Natural killer cell (primary cell): ENCODE measurements around the gene SP7. TPM values are rescaled to one million over a fixed set of nuclear protein-coding genes. Genes with fewer than 3 reads are reported as not detected.
"Not testable (repeated sequence)": the region's sequence is repeated elsewhere in the genome, so short reads cannot be mapped to it uniquely, and the experiment has no call there.

Experiments used
- ATAC-seq, 3 donors: fragments of 150-1000 bp in 2 of 3; fragments of 200-7000 bp in 1 of 3; cut with Tn5 transposase; 1 replicate in 1 of 3; 2 replicates in 2 of 3; pipeline ENCODE4 v1.10.0; 2021; ENCODE audit warnings: mild to moderate bottlenecking in 2 of 3, moderate library complexity in 2 of 3
- DNase-seq, 2 donors: peaks; one replicate each; pipeline versions ENCODE4 v3.0.0 to v3.0.0-alpha.2; 2013 to 2021; ENCODE audit warnings: mixed read lengths in 1 of 2
- H3K27ac ChIP-seq: one replicate; pipeline ENCODE4 v1.5.1; 2013; ENCODE audit warnings: mild to moderate bottlenecking, low read length
- H3K27me3 ChIP-seq: one replicate; pipeline ENCODE4 v1.6.1; 2013; ENCODE audit warnings: low read length; ENCODE audit not compliant: control insufficient read depth, insufficient read depth
- H3K36me3 ChIP-seq: one replicate; pipeline ENCODE4 v1.6.1; 2013; ENCODE audit warnings: low read length; ENCODE audit not compliant: control insufficient read depth, insufficient read depth
- H3K4me1 ChIP-seq: one replicate; pipeline ENCODE4 v1.6.1; 2013; ENCODE audit warnings: low read length; ENCODE audit not compliant: control insufficient read depth, insufficient read depth
- H3K4me3 ChIP-seq: one replicate; pipeline ENCODE4 v1.5.1; 2013; ENCODE audit warnings: low read length
- H3K9me3 ChIP-seq: one replicate; pipeline ENCODE4 v1.6.1; 2013; ENCODE audit warnings: low read length; ENCODE audit not compliant: control insufficient read depth, insufficient read depth
- H3K27ac Mint-ChIP-seq, 2 donors: one replicate each; pipeline ENCODE4 v1.8.0; 2022; ENCODE audit warnings: mild to moderate bottlenecking in 2 of 2, mixed read lengths in 2 of 2, moderate library complexity in 1 of 2
- H3K27me3 Mint-ChIP-seq, 2 donors: one replicate each; pipeline ENCODE4 v1.8.0; 2022; ENCODE audit warnings: low read depth in 2 of 2, mixed read lengths in 2 of 2
- H3K36me3 Mint-ChIP-seq: one replicate; pipeline ENCODE4 v1.8.0; 2022; ENCODE audit warnings: mixed read lengths
- H3K4me1 Mint-ChIP-seq, 2 donors: one replicate each; pipeline ENCODE4 v1.8.0; 2022; ENCODE audit warnings: mixed read lengths in 2 of 2
- H3K4me3 Mint-ChIP-seq: one replicate; pipeline ENCODE4 v1.8.0; 2022; ENCODE audit warnings: mild to moderate bottlenecking, moderate library complexity, mixed read lengths
- H3K9me3 Mint-ChIP-seq, 2 donors: one replicate each; pipeline ENCODE4 v1.8.0; 2022; ENCODE audit warnings: mixed read lengths in 2 of 2
- WGBS: methylation state at CpG from one replicate; pipeline ENCODE4 v1.1.7; 2013; ENCODE audit warnings: missing lambda C conversion rate; ENCODE audit not compliant: insufficient coverage; 5-methylcytosine and 5-hydroxymethylcytosine counted together
- intact Hi-C: fragments of 100-400 bp; cut with micrococcal nuclease; formaldehyde crosslinking; loops from one replicate; pipeline ENCODE4 v1.14.2; 2022
- total RNA-seq, 4 donors: library from RNA; stranded (reverse); fragments of 120-200 nt in 1 of 4; gene quantifications; one replicate each; pipeline versions ENCODE4 v1.2.3 to v1.2.4, GENCODE V29; 2013 to 2022
- TF ChIP-seq, protein P1 (sequence below): fragments of 200-600 bp; IDR thresholded peaks from one replicate; pipeline ENCODE4 v1.8.0; 2022; ENCODE audit warnings: antibody characterized with exemption

The SP7 gene
- total RNA-seq, 3 donors from 2014 or later (not counting 1 experiment from before 2014, with no cell fraction given), result 0.07 TPM; not detected in 2

GRCh38 chr12:53378724-53379388 is 42.7 kb upstream of the SP7 start:
- Mint-ChIP-seq H3K27ac (no peak overlapping the region), H3K27me3 (no peaks in the 10 kb centered on the region), H3K4me3 (no peak overlapping the region), H3K9me3 (no peaks in the 10 kb centered on the region), H3K36me3 (no peaks in the 10 kb centered on the region), H3K4me1 (peaks cover 27 to 31% of the 10 kb centered on the region in 2 donors)
- Histone ChIP-seq H3K4me1 (peaks cover 37% of the 10 kb centered on the region), H3K9me3 (no peaks in the 10 kb centered on the region), H3K27ac (peak overlapping the region; percentile 74), H3K4me3 (peak overlapping the region; percentile 53), H3K27me3 (no peaks in the 10 kb centered on the region), H3K36me3 (peaks cover 20% of the 10 kb centered on the region)
- TF ChIP-seq, protein P1, sequence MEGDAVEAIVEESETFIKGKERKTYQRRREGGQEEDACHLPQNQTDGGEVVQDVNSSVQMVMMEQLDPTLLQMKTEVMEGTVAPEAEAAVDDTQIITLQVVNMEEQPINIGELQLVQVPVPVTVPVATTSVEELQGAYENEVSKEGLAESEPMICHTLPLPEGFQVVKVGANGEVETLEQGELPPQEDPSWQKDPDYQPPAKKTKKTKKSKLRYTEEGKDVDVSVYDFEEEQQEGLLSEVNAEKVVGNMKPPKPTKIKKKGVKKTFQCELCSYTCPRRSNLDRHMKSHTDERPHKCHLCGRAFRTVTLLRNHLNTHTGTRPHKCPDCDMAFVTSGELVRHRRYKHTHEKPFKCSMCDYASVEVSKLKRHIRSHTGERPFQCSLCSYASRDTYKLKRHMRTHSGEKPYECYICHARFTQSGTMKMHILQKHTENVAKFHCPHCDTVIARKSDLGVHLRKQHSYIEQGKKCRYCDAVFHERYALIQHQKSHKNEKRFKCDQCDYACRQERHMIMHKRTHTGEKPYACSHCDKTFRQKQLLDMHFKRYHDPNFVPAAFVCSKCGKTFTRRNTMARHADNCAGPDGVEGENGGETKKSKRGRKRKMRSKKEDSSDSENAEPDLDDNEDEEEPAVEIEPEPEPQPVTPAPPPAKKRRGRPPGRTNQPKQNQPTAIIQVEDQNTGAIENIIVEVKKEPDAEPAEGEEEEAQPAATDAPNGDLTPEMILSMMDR, result no peak
- peak in 1 of 2 donors; percentile 36 for DNase-seq
- ATAC-seq, result no peak
- 26% methylated on average over 23 of the region's 23 CpGs for WGBS
- intact Hi-C loops, result loop anchor here (1.0 to 2.0 kb wide), 3 partner anchors 54 to 122 kb away; partner anchors contain the start of genes PRR13 and TARBP2

- 97% methylated on average over 9 of the region's 12 CpGs for WGBS
- no peaks in the 10 kb centered on the region for H3K36me3 Mint-ChIP-seq
- no peaks in the 10 kb centered on the region for H3K27me3 Mint-ChIP-seq
- Histone ChIP-seq H3K4me3 (no peak overlapping the region), H3K9me3 (no peaks in the 10 kb centered on the region), H3K36me3 (peaks cover 15% of the 10 kb centered on the region), H3K27me3 (no peaks in the 10 kb centered on the region), H3K27ac (peak overlapping the region; percentile 74), H3K4me1 (peaks cover 34% of the 10 kb centered on the region)
- intact Hi-C loops, result loop anchor here (2.0 kb wide), 2 partner anchors 53 to 123 kb away; partner anchors contain the start of gene TARBP2
- ATAC-seq (no peak), DNase-seq (no peak)
- no peak overlapping the region for H3K4me3 Mint-ChIP-seq
- H3K9me3 Mint-ChIP-seq, result no peaks in the 10 kb centered on the region
- TF ChIP-seq, protein P1, result no peak
- no peak overlapping the region for H3K27ac Mint-ChIP-seq
- peaks cover 22 to 27% of the 10 kb centered on the region in 2 donors for H3K4me1 Mint-ChIP-seq
Observed at GRCh38 chr12:53378222-53378621, 42.1 kb upstream of the SP7 start.

GRCh38 chr12:53376747-53377146 is 40.6 kb upstream of the SP7 start:
- Mint-ChIP-seq H3K4me1 (peaks cover 17 to 22% of the 10 kb centered on the region in 2 donors), H3K4me3 (no peak overlapping the region), H3K36me3 (no peaks in the 10 kb centered on the region), H3K27ac (no peak overlapping the region), H3K9me3 (no peaks in the 10 kb centered on the region), H3K27me3 (no peaks in the 10 kb centered on the region)
- H3K27me3 ChIP-seq, result no peaks in the 10 kb centered on the region
- TF ChIP-seq, protein P1, result no peak
- no peaks in the 10 kb centered on the region for H3K9me3 ChIP-seq
- H3K4me3 ChIP-seq, result no peak overlapping the region
- DNase-seq (no peak), ATAC-seq (no peak)
- peaks cover under 1% of the 10 kb centered on the region for H3K36me3 ChIP-seq
- no peak overlapping the region for H3K27ac ChIP-seq
- WGBS, result no CpG with 5 or more reads among the region's 2 CpGs
- intact Hi-C loops, result no loop called here
- H3K4me1 ChIP-seq, result peaks cover 26% of the 10 kb centered on the region

DNA sequence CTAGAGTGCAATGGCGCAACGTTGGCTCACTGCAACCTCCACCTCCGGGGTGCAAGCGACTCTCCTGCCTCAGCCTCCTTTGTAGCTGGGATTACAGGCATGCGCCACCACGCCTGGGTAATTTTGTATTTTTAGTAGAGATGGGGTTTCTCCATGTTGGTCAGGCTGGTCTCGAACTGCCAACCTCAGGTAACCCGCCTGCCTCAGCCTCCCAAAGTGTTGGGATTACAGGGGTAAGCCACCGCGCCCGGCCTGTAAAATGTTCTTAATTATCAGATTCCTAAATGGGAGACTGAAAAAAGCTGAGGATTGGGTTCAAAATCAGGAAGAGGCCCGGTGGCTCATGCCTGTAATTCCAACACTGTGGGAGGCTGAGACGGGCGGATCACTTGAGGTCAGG is 38.1 kb upstream of the SP7 start:
- H3K9me3 Mint-ChIP-seq, intact Hi-C loops, H3K4me3 ChIP-seq, H3K9me3 ChIP-seq, H3K27ac ChIP-seq, H3K36me3 ChIP-seq, H3K27me3 Mint-ChIP-seq, H3K4me3 Mint-ChIP-seq, DNase-seq, H3K36me3 Mint-ChIP-seq, ATAC-seq, H3K27me3 ChIP-seq, H3K27ac Mint-ChIP-seq: not testable (repeated sequence)
- H3K4me1 ChIP-seq, result peaks cover 37% of the 10 kb centered on the region
- peaks cover 17 to 25% of the 10 kb centered on the region in 2 donors for H3K4me1 Mint-ChIP-seq
- WGBS, result 90% methylated on average over 12 of the region's 14 CpGs

DNA sequence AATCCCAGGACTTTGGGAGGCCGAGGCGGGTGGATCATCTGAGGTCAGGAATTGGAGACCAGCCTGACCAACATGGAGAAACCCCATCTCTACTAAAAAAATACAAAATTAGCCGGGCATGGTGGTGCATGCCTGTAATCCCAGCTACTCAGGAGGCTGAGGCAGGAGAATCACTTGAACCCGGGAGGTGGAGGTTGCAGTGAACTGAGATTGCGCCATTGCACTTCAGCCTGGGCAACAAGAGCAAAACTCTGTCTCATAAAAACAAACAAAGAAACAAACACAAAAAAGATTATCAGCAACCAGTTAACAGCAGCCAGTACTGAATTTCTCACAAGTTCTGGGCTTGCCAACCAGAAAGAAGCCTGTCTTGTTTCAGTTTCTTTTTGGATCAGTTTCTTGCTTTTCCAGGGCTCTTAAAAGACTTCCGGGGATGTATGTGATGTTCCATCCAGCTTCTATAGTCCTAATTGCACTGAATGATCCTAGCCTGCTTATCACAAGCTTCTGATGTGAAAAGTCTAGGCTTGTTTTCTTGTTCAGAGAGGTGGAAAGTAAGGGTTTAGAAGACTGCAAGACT is 37.5 kb upstream of the SP7 start:
- peak overlapping the region in 1 of 2 donors; percentile 8 for H3K27ac Mint-ChIP-seq
- peaks cover 38% of the 10 kb centered on the region for H3K4me1 ChIP-seq
- H3K36me3 Mint-ChIP-seq, H3K27ac ChIP-seq, H3K4me3 ChIP-seq, H3K4me3 Mint-ChIP-seq, H3K9me3 ChIP-seq, H3K36me3 ChIP-seq, DNase-seq, ATAC-seq, intact Hi-C loops, H3K27me3 ChIP-seq, H3K27me3 Mint-ChIP-seq, H3K9me3 Mint-ChIP-seq: not testable (repeated sequence)
- WGBS, result 91% methylated on average over 5 of the region's 6 CpGs
- H3K4me1 Mint-ChIP-seq, result peaks cover 17 to 31% of the 10 kb centered on the region in 2 donors
